ENCODE data around the gene CRIP2. TPM values are rescaled to one million over a fixed set of nuclear protein-coding genes. Genes with fewer than 3 reads are reported as not detected.

The CRIP2 gene
- total and polyA plus RNA-seq, 2 donors (not counting 3 experiments of a cell fraction or from before 2014, with no cell fraction given) = 322 to 954 TPM

GRCh38 chr14:105471823-105472485 is 2.7 kb upstream of the CRIP2 start:
- H3K4me1 ChIP-seq (ENCODE audit: control insufficient read depth, extremely low read depth, insufficient read depth, low read length) = peaks cover 14% of the 10 kb centered on the region
- no peak overlapping the region for H3K9ac ChIP-seq (replicated peaks; ENCODE audit: extremely low read depth, insufficient read depth, low read length)
- dilution Hi-C loops (cut with MboI; ENCODE audit: extremely low pct_ligation_motif_present, low sequenced_read_pairs) = no loop called here
- CTCF ChIA-PET = interaction anchor here (0.6 to 6.3 kb wide), 8 partner anchors 10 to 101 kb away, joined by 3 to 53 read pairs (median 6); partner anchors contain the start of gene CRIP1
- intact Hi-C loops (cut with micrococcal nuclease) = no loop called here
- no peaks in the 10 kb centered on the region for H3K27me3 ChIP-seq (ENCODE audit: control insufficient read depth in 2 of 2, insufficient read depth in 2 of 2, low read length in 2 of 2)
- H3K79me2 ChIP-seq (ENCODE audit: control insufficient read depth, insufficient read depth, low read length) = peaks cover 5% of the 10 kb centered on the region
- POLR2A ChIA-PET = interaction anchor here (0.7 kb wide), 1 partner anchor 39 kb away, joined by 3 read pairs; no protein-coding TSS in a partner anchor
- no peak overlapping the region for H3K4me3 ChIP-seq (replicated peaks in 1 of 3; ENCODE audit: insufficient read depth in 1 of 3, low read depth in 1 of 3, low read length in 3 of 3)
- H4K20me1 ChIP-seq (replicated peaks; ENCODE audit: control insufficient read depth, extremely low read depth, insufficient read depth, low read length) = no peaks in the 10 kb centered on the region
- no peak overlapping the region for H3K27ac ChIP-seq (ENCODE audit: insufficient read depth, low read depth, low read length)
- FAIRE-seq (no peak), DNase-seq (ENCODE audit: low read depth, low spot score) (no peak)
- H3K9me3 ChIP-seq (replicated peaks; ENCODE audit: control insufficient read depth, insufficient read depth, low read length) = no peaks in the 10 kb centered on the region
- TF ChIP-seq JUN (IDR thresholded peaks at IDR 0.05; ENCODE audit: borderline replicate concordance, insufficient read depth, insufficient read length, low read depth) (no peak), MAX (IDR thresholded peaks at IDR 0.05; ENCODE audit: insufficient read depth, insufficient read length) (no peak), POLR2A (IDR thresholded peaks at IDR 0.05; ENCODE audit: low read depth, low read length) (no peak), EZH2 (IDR thresholded peaks at IDR 0.05; ENCODE audit: borderline replicate concordance, low read depth, low read length, severe bottlenecking) (no peak), MYC (IDR thresholded peaks at IDR 0.05; ENCODE audit: low read depth, low read length) (no peak)
- peaks cover 3 to 17% of the 10 kb centered on the region in 2 experiments for H3K36me3 ChIP-seq (ENCODE audit: control insufficient read depth in 2 of 2, extremely low read depth in 1 of 2, insufficient read depth in 2 of 2, low read length in 2 of 2)
- no peaks in the 10 kb centered on the region for H3K9me1 ChIP-seq (replicated peaks; ENCODE audit: control insufficient read depth, extremely low read depth, insufficient read depth, low read length)
- H3K4me2 ChIP-seq (ENCODE audit: insufficient read depth, low read length) = no peak overlapping the region
- no TSS peak for BruUV-seq (replicated peaks)
- no peak overlapping the region for H2AFZ ChIP-seq (ENCODE audit: low read depth, low read length)

GRCh38 chr14:105472486-105472991 is 2.1 kb upstream of the CRIP2 start:
- Histone ChIP-seq H3K36me3 (ENCODE audit: control insufficient read depth in 2 of 2, extremely low read depth in 1 of 2, insufficient read depth in 2 of 2, low read length in 2 of 2) (peaks cover 3 to 14% of the 10 kb centered on the region in 2 experiments), H3K9me3 (replicated peaks; ENCODE audit: control insufficient read depth, insufficient read depth, low read length) (no peaks in the 10 kb centered on the region), H3K27ac (ENCODE audit: insufficient read depth, low read depth, low read length) (no peak overlapping the region), H3K9me1 (replicated peaks; ENCODE audit: control insufficient read depth, extremely low read depth, insufficient read depth, low read length) (no peaks in the 10 kb centered on the region), H3K9ac (replicated peaks; ENCODE audit: extremely low read depth, insufficient read depth, low read length) (no peak overlapping the region), H3K27me3 (ENCODE audit: control insufficient read depth in 2 of 2, insufficient read depth in 2 of 2, low read length in 2 of 2) (no peaks in the 10 kb centered on the region), H4K20me1 (replicated peaks; ENCODE audit: control insufficient read depth, extremely low read depth, insufficient read depth, low read length) (no peaks in the 10 kb centered on the region), H3K4me3 (replicated peaks in 1 of 3; ENCODE audit: insufficient read depth in 1 of 3, low read depth in 1 of 3, low read length in 3 of 3) (no peak overlapping the region), H3K79me2 (ENCODE audit: control insufficient read depth, insufficient read depth, low read length) (peaks cover 10% of the 10 kb centered on the region), H2AFZ (ENCODE audit: low read depth, low read length) (no peak overlapping the region), H3K4me2 (ENCODE audit: insufficient read depth, low read length) (no peak overlapping the region), H3K4me1 (ENCODE audit: control insufficient read depth, extremely low read depth, insufficient read depth, low read length) (peaks cover 19% of the 10 kb centered on the region)
- ChIA-PET CTCF (interaction anchor here (1.5 to 6.3 kb wide), 6 partner anchors 9 to 102 kb away, joined by 3 to 53 read pairs (median 11); no protein-coding TSS in a partner anchor), POLR2A (no interaction called here)
- FAIRE-seq (no peak), DNase-seq (ENCODE audit: low read depth, low spot score) (no peak)
- TF ChIP-seq CTCF (IDR thresholded peaks at IDR 0.05; ENCODE audit: extremely low read depth in 1 of 2, insufficient read depth in 1 of 2, low read depth in 1 of 2, low read length in 2 of 2) (no peak), GATA2 (IDR thresholded peaks at IDR 0.05; ENCODE audit: insufficient read depth, insufficient read length, low read depth, low read length) (no peak), MAX (IDR thresholded peaks at IDR 0.05; ENCODE audit: insufficient read depth, insufficient read length) (no peak), FOS (IDR thresholded peaks at IDR 0.05; ENCODE audit: borderline replicate concordance, insufficient read depth, low read length) (no peak), EZH2 (IDR thresholded peaks at IDR 0.05; ENCODE audit: borderline replicate concordance, low read depth, low read length, severe bottlenecking) (no peak), JUN (IDR thresholded peaks at IDR 0.05; ENCODE audit: borderline replicate concordance, insufficient read depth, insufficient read length, low read depth) (no peak), MYC (IDR thresholded peaks at IDR 0.05; ENCODE audit: low read depth, low read length) (no peak), POLR2A (IDR thresholded peaks at IDR 0.05; ENCODE audit: low read depth, low read length) (no peak), POLR2AphosphoS5 (IDR thresholded peaks at IDR 0.05; ENCODE audit: insufficient read depth, low read depth, low read length) (no peak)
- dilution Hi-C loops (cut with MboI; ENCODE audit: extremely low pct_ligation_motif_present, low sequenced_read_pairs) (no loop called here), intact Hi-C loops (cut with micrococcal nuclease) (no loop called here)
- BruUV-seq (replicated peaks) = no TSS peak

Measured in endothelial cell of umbilical vein (primary cell).